ENCODE data around the gene VAMP5. TPM values are rescaled to one million over a fixed set of nuclear protein-coding genes. Genes with fewer than 3 reads are reported as not detected.
A peak's percentile ranks its signal among the peaks of the same experiment; 100 is the strongest.
"Not testable (repeated sequence)": the region's sequence is repeated elsewhere in the genome, so short reads cannot be mapped to it uniquely, and the experiment has no call there.

Gene VAMP5
- total RNA-seq, 8 experiments from 2014 or later, result 0.27 to 50.2 (median 4.1) TPM; not detected in 1

GRCh38 chr2:85544254-85544691 is 40.0 kb upstream of the VAMP5 start:
- peak in 1 of 8 experiments; percentile 0 for ATAC-seq (replicated peaks in 6 of 8)
- not testable (repeated sequence) for H3K27ac ChIP-seq; H3K4me3 ChIP-seq; H3K4me1 ChIP-seq (replicated peaks in 1 of 2)
- WGBS, 10 experiments, result 40 to 100% (median 92%) methylated on average over 1 to 2 of the region's 3 CpGs; no CpG with 5 or more reads in 7 of the 10 experiments
- in situ Hi-C loops (cut with MboI; ENCODE audit: low pct_unique_long_range_greater_than_20kb in 2 of 9, low sequenced_read_pairs in 9 of 9, unreplicated experiment in 9 of 9), result loop anchor here in 3 of 9 experiments (10.0 to 25.0 kb wide), 2 partner anchors 107 to 119 kb away; no protein-coding TSS in a partner anchor

GRCh38 chr2:85544915-85545779 is 39.1 kb upstream of the VAMP5 start:
- not testable (repeated sequence) for H3K27ac ChIP-seq; H3K4me3 ChIP-seq; H3K4me1 ChIP-seq (replicated peaks in 1 of 2)
- ATAC-seq (replicated peaks in 6 of 8), result peak in 1 of 8 experiments; percentile 0
- WGBS, 10 experiments, result 58 to 100% (median 100%) methylated on average over 1 to 2 of the region's 5 CpGs; no CpG with 5 or more reads in 1 of the 10 experiments
- in situ Hi-C loops (cut with MboI; ENCODE audit: low pct_unique_long_range_greater_than_20kb in 2 of 9, low sequenced_read_pairs in 9 of 9, unreplicated experiment in 9 of 9), result loop anchor here in 3 of 9 experiments (10.0 to 25.0 kb wide), 2 partner anchors 108 to 120 kb away; no protein-coding TSS in a partner anchor

- Histone ChIP-seq H3K4me1 (replicated peaks in 1 of 2) (peaks cover 6 to 9% of the 10 kb centered on the region in 2 donors), H3K27ac (no peak overlapping the region), H3K4me3 (no peak overlapping the region)
- peak in 5 of 8 experiments; percentile 3 to 17 (median 6) for ATAC-seq (replicated peaks in 6 of 8)
- in situ Hi-C loops (cut with MboI; ENCODE audit: low pct_unique_long_range_greater_than_20kb in 2 of 9, low sequenced_read_pairs in 9 of 9, unreplicated experiment in 9 of 9), result loop anchor here in 3 of 9 experiments (10.0 to 25.0 kb wide), 2 partner anchors 109 to 121 kb away; no protein-coding TSS in a partner anchor
- 48 to 95% (median 84%) methylated on average over 1 to 5 of the region's 5 CpGs; no CpG with 5 or more reads in 1 of the 10 experiments for WGBS, 10 experiments
Measured at GRCh38 chr2:85545780-85546240, 38.4 kb upstream of the VAMP5 start.

- no peaks in the 10 kb centered on the region for H3K4me1 ChIP-seq (replicated peaks in 1 of 2)
- in situ Hi-C loops (cut with MboI; ENCODE audit: low pct_unique_long_range_greater_than_20kb in 2 of 9, low sequenced_read_pairs in 9 of 9, unreplicated experiment in 9 of 9), result loop anchor here in 3 of 9 experiments (10.0 to 25.0 kb wide), 2 partner anchors 110 to 122 kb away; no protein-coding TSS in a partner anchor
- no peak overlapping the region for H3K4me3 ChIP-seq
- WGBS, 10 experiments, result 100% methylated on average over 1 of the region's 1 CpG; no CpG with 5 or more reads in 8 of the 10 experiments
- peak in 3 of 8 experiments; percentile 1 to 5 (median 2) for ATAC-seq (replicated peaks in 6 of 8)
- H3K27ac ChIP-seq, result no peak overlapping the region
Measured at GRCh38 chr2:85547089-85547858, 37.0 kb upstream of the VAMP5 start.

GRCh38 chr2:85547859-85548607 is 36.2 kb upstream of the VAMP5 start:
- Histone ChIP-seq H3K4me3 (no peak overlapping the region), H3K4me1 (replicated peaks in 1 of 2) (no peaks in the 10 kb centered on the region), H3K27ac (no peak overlapping the region)
- in situ Hi-C loops (cut with MboI; ENCODE audit: low pct_unique_long_range_greater_than_20kb in 2 of 9, low sequenced_read_pairs in 9 of 9, unreplicated experiment in 9 of 9), result loop anchor here in 3 of 9 experiments (10.0 to 25.0 kb wide), 2 partner anchors 111 to 123 kb away; no protein-coding TSS in a partner anchor
- peak in 1 of 8 experiments; percentile 6 for ATAC-seq (replicated peaks in 6 of 8)
- 46 to 100% (median 86%) methylated on average over 1 to 6 of the region's 6 CpGs for WGBS, 10 experiments

- H3K4me1 ChIP-seq (replicated peaks in 1 of 2), result no peaks in the 10 kb centered on the region
- H3K4me3 ChIP-seq, result no peak overlapping the region
- 0 to 100% (median 91%) methylated on average over 1 to 2 of the region's 2 CpGs; no CpG with 5 or more reads in 2 of the 10 experiments for whole genome bisulfite sequencing, 10 experiments
- ATAC-seq (replicated peaks in 6 of 8), result no peak
- in situ Hi-C loops (cut with MboI; ENCODE audit: low pct_unique_long_range_greater_than_20kb in 2 of 9, low sequenced_read_pairs in 9 of 9, unreplicated experiment in 9 of 9), result loop anchor here in 3 of 9 experiments (10.0 to 25.0 kb wide), 2 partner anchors 111 to 124 kb away; no protein-coding TSS in a partner anchor
- H3K27ac ChIP-seq, result no peak overlapping the region
Measured at GRCh38 chr2:85548608-85548900, 35.7 kb upstream of the VAMP5 start.

GRCh38 chr2:85549095-85549494 is 35.1 kb upstream of the VAMP5 start:
- in situ Hi-C loops (cut with MboI; ENCODE audit: low pct_unique_long_range_greater_than_20kb in 2 of 9, low sequenced_read_pairs in 9 of 9, unreplicated experiment in 9 of 9), result loop anchor here in 3 of 9 experiments (10.0 to 25.0 kb wide), 2 partner anchors 112 to 124 kb away; no protein-coding TSS in a partner anchor
- ATAC-seq (replicated peaks in 6 of 8), result peak in 1 of 8 experiments; percentile 0
- Histone ChIP-seq H3K4me1 (replicated peaks in 1 of 2) (no peaks in the 10 kb centered on the region), H3K27ac (no peak overlapping the region), H3K4me3 (no peak overlapping the region)
- WGBS, 10 experiments, result 62 to 100% (median 89%) methylated on average over 4 to 10 of the region's 10 CpGs; no CpG with 5 or more reads in 1 of the 10 experiments

- H3K4me1 ChIP-seq (replicated peaks in 1 of 2), result no peaks in the 10 kb centered on the region
Measured at GRCh38 chr2:85549826-85550225, 34.4 kb upstream of the VAMP5 start.

GRCh38 chr2:85550486-85550885 is 33.7 kb upstream of the VAMP5 start:
- no peak for ATAC-seq (replicated peaks in 6 of 8)
- 86 to 100% (median 93%) methylated on average over 1 to 8 of the region's 10 CpGs; no CpG with 5 or more reads in 2 of the 10 experiments for WGBS, 10 experiments
- in situ Hi-C loops (cut with MboI; ENCODE audit: low pct_unique_long_range_greater_than_20kb in 2 of 9, low sequenced_read_pairs in 9 of 9, unreplicated experiment in 9 of 9), result loop anchor here in 5 of 9 experiments (5.0 to 10.0 kb wide), 2 partner anchors 126 to 128 kb away; no protein-coding TSS in a partner anchor
- no peaks in the 10 kb centered on the region for H3K4me1 ChIP-seq (replicated peaks in 1 of 2)
- H3K27ac ChIP-seq, result no peak overlapping the region
- no peak overlapping the region for H3K4me3 ChIP-seq

More at GRCh38 chr2:85549826-85550225, 34.4 kb upstream of the VAMP5 start:
- no peak overlapping the region for H3K4me3 ChIP-seq
- H3K27ac ChIP-seq, result no peak overlapping the region
- peak in 1 of 8 experiments; percentile 1 for ATAC-seq (replicated peaks in 6 of 8)
- in situ Hi-C loops (cut with MboI; ENCODE audit: low pct_unique_long_range_greater_than_20kb in 2 of 9, low sequenced_read_pairs in 9 of 9, unreplicated experiment in 9 of 9), result loop anchor here in 8 of 9 experiments (5.0 to 25.0 kb wide), 3 partner anchors 113 to 128 kb away; no protein-coding TSS in a partner anchor
- WGBS, 10 experiments, result 24 to 88% (median 57%) methylated on average over 1 to 4 of the region's 4 CpGs; no CpG with 5 or more reads in 3 of the 10 experiments

- Histone ChIP-seq H3K4me1 (replicated peaks in 1 of 2) (no peaks in the 10 kb centered on the region), H3K4me3 (no peak overlapping the region), H3K27ac (no peak overlapping the region)
- 0 to 100% (median 69%) methylated on average over 1 to 9 of the region's 9 CpGs; no CpG with 5 or more reads in 3 of the 10 experiments for WGBS, 10 experiments
- ATAC-seq (replicated peaks in 6 of 8), result peak; percentile 27 to 60 (median 48)
- in situ Hi-C loops (cut with MboI; ENCODE audit: low pct_unique_long_range_greater_than_20kb in 2 of 9, low sequenced_read_pairs in 9 of 9, unreplicated experiment in 9 of 9), result loop anchor here in 5 of 9 experiments (5.0 to 10.0 kb wide), 2 partner anchors 127 to 130 kb away; no protein-coding TSS in a partner anchor
Measured at GRCh38 chr2:85551698-85552678, 32.2 kb upstream of the VAMP5 start.

- Histone ChIP-seq H3K4me3 (no peak overlapping the region), H3K27ac (no peak overlapping the region), H3K4me1 (replicated peaks in 1 of 2) (no peaks in the 10 kb centered on the region)
- ATAC-seq (replicated peaks in 6 of 8), result no peak
- 80 to 100% (median 84%) methylated on average over 1 to 6 of the region's 6 CpGs; no CpG with 5 or more reads in 3 of the 10 experiments for WGBS, 10 experiments
- in situ Hi-C loops (cut with MboI; ENCODE audit: low pct_unique_long_range_greater_than_20kb in 2 of 9, low sequenced_read_pairs in 9 of 9, unreplicated experiment in 9 of 9), result loop anchor here in 5 of 9 experiments (5.0 to 10.0 kb wide), 2 partner anchors 128 to 131 kb away; no protein-coding TSS in a partner anchor
Measured at GRCh38 chr2:85553184-85553583, 31.0 kb upstream of the VAMP5 start.

Measured in motor neuron (in vitro differentiated cells).